HT1080 (cell line): ENCODE measurements around the gene PPP1R14D. TPM values are rescaled to one million over a fixed set of nuclear protein-coding genes. Genes with fewer than 3 reads are reported as not detected.
"Not testable (repeated sequence)": the region's sequence is repeated elsewhere in the genome, so short reads cannot be mapped to it uniquely, and the experiment has no call there.

Source experiments
- DNase-seq: peaks from one replicate; pipeline ENCODE4 v3.0.0-alpha.2; 2015; ENCODE audit warnings: low read depth
- polyA plus RNA-seq, 2 experiments: library from polyadenylated mRNA; depleted of rRNA; stranded (reverse); fragments of >200 nt; gene quantifications; 2 replicates each; pipeline ENCODE4 v1.2.3, GENCODE V29; 2015
- total RNA-seq: library from RNA; depleted of rRNA; stranded (reverse); fragments of >200 nt; shearing (Covaris generic); gene quantifications from 2 replicates; pipeline ENCODE4 v1.2.3, GENCODE V29; 2014; rRNA removed

The PPP1R14D gene, protein sequence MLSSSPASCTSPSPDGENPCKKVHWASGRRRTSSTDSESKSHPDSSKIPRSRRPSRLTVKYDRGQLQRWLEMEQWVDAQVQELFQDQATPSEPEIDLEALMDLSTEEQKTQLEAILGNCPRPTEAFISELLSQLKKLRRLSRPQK
- not detected in 2 replicates for total RNA-seq
- polyA plus RNA-seq (2015; cell fraction: cytosol; rRNA removed) = not detected in 2 replicates
- polyA plus RNA-seq (2015; cell fraction: nucleus; rRNA removed) = not detected in 2 replicates

DNA sequence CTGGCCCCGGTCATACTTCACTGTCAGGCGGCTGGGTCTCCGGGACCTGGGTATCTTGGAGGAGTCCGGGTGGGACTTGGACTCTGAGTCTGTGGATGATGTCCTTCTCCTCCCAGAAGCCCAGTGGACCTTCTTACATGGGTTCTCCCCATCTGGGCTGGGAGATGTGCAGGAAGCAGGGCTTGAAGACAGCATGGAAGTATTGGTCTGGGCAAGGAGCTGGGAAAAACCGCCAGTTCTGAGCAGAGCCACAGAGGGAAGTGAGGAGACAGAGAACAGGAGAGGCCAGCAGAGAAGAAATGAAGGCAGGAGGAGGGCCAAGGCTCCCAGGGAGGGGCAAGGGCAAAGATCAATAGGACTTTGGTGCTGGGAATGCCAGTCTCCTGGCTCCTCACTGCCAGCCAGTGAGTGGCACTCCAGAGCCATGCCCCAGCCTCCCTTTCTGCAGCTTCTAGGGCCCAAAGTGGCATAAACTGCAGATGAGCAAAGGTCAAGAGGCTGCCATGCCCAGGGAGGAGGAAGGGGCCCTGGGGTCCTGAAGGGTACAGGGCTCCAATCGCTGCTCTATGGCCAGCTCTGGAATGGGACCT is at the start of gene PPP1R14D:
PPP1R14D (minus strand) TSS at position 262 of the 590 bp plus-strand sequence; CDS start at position 195, 67 bp downstream.
- no peak for DNase-seq

DNA sequence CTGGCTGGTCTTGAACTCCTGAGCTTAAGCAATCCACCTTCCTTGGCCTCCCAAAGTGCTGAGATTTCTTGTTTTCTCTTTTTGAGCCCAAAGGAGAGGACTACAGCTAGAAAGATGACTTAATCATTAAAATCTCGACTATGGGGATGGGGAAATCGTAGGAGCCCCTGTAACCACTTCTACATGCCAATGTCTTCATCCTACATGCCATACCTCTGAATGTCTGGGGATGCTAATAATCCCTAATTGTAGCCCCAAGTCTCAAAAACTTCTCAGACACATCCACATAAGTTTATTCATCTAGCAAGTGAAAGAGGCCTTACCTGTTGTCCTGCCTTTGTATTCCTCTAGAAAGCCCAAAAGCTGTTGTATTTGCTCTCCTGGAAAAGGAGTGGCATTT is 49.2 kb upstream of the PPP1R14D start:
- no peak for DNase-seq

DNA sequence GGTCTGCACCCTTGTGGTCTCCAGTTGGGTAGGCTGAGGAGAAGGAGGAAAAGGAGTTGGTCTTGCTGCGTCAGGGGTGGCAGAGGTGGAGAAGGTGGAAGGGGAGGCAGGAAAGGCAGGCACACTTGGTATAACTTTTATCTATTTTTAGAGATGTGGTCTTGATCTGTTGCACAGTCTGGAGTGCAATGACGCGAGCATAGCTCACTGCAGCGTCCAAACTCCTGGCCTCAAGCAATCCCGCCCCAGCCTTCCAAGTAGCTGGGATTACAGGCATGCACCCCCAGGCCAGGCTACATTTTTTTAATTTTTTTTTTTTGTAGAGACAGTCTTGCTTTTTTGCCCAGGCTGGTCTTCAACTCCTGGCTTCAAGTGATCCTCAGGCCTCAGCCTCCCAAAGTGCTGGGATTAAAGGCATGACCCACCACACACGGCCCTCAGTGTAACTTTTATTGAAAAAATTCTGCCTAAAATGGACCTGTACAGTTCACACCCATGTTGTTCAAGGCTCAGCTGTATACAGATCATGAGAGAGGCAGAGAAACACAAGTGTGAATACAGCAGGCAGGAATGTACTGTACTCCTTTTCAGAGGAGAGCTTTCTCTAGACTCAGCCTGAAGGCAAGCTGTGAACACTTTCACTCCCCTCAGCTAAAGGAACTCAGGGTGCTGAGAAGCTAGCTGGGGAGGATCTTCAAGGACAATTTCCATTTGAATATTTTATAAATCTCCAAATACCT is 47.7 kb upstream of the PPP1R14D start:
- DNase-seq = peak; percentile 26

DNA sequence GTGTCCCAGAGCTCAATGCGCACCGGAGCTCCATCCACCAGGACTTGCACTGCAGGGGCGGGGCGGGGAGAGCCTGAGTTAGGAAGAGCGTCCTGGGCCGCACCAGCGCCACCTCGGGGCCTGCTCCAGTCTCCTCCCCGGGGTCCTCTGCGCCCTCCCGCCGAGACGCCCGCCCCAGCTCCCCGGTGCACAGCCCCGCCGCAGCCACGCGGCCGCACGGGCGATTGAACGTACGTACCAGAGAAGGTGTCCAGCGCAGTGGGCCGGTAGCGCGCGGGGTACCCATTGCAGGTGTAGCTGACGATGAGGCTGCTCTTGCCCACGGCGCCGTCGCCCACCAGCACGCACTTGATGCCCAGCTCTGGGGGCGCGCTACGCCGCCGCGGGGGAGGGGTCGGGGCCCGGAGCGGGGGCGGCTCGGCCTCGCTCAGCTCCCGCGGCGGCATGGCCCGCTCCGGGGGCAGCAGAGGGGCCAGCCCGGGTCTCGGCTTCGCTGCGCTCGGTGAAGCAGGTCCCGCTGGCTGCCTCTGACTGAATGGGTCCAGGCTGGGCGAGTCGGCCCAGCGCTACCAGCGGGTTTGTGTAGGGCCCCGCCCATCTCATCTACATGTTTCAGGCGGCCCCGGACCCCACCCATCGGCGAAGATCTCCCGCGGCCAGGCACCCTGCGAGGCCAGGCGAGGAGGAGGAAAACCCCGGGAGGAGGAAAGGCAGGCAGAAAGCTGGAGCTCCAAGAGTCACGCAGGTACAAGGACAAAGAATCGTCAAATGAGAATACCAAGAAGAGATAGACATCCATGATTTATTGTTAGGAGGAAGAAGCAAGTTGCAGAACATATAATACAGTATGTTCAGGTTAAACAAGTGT is 45.4 kb upstream of the PPP1R14D start, which contains the start of gene RHOV:
RHOV (minus strand) TSS at position 541 of the 868 bp plus-strand sequence; CDS start at position 446, 95 bp downstream.
- peak; percentile 39 for DNase-seq

DNA sequence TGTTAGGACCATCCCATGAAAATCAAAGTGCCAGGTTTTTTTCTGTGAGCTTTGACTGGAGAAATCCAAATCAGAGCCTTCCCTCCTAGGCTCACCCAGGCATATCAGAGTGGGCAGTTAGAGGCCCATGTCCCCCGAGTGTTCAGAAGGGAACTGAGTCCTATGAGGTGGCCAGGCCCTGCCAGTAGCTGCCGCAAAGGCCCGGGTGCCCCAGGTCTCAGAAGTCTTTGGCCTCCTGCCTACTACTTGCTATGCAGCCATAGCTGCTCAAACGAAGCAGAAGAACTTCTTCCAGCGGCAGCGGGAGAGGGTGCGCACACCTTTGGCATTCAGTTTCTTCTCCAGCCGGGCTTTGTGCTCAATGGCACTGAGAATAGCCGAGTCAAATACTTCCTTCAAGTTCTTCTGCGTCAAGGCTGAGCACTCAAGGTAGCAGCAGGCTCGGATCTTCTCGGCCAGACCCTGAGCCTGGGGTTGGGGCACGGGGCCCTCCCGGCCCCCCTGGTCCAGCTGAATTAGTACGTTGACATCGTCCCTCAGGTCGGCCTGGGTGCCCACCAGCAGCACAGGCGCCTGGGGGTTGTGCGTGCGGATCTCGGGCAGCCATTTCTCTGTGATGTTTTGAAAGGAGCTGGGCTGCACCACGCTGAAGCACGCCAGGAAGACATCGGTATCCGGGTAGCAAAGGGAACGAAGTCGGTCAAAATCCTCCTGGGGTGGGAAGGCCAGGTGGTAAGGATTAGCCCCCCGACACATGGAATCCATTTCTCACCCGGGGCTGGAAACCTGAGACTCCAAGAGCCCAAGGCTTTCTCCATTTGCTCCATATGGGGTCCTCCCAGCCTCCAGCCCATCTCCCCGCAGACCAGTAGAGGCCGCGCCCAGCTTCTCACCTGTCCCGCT is 44.5 kb upstream of the PPP1R14D start:
- DNase-seq = no peak

DNA sequence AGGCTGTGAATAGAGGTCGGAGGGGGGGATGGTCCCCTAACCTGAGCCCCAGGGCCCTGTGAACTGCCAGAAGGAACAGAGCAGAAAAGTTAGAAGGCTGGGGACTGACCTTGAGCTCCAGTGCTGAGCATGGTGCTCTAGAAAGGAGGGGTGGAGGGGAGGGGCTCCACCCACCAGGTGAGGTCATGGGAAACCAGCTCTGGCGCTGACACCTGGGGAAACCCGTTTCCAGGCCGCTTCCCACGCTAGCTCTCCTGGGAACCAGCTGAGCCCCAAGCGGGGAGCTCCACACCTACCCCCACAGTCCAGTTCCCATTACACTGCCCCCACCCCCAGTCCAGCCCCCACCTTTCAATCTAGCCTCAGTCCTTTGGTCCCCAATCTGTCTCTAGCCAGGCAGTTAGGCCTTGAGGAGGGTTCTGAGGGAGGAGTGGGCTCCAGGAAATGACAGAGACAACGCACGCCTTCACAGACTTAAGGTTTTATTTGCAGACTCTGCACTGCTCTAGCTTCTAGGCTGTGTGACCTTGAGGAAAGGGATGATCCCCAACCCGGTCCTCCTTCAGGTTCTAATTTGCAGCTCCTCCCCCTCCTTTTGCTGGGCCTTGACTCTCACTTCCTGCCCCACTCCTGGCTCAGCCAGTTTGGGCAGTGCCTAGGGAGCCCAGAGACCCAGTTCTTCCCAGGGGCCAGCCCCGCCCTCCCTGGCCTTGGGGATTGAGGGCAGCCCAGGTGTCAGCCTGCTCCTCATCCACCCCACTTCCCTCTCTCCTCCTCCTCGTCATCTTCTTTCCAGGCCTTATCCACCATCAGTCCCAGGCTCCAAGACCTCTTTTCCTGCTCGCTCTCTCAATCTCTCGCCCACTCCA is 43.5 kb upstream of the PPP1R14D start:
- DNase-seq = no peak

DNA sequence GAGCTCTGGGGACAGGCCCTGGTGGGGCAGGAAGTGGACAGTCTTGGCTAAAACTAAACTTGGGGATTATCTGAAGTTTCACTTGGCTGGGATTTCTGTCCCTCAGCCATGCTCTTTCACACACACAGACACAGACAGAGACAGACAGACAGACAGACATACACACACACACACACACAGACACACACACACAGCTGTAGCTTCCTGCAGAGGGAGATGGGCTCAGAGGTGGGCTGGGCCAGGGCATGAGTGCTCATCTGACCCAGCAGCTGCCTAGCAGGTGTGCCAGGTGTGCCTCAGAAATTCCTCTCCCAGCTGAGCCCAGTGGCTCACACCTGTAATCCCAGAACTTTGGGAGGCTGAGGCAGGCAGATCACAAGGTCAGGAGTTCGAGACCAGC is 42.2 kb upstream of the PPP1R14D start:
- DNase-seq = no peak

DNA sequence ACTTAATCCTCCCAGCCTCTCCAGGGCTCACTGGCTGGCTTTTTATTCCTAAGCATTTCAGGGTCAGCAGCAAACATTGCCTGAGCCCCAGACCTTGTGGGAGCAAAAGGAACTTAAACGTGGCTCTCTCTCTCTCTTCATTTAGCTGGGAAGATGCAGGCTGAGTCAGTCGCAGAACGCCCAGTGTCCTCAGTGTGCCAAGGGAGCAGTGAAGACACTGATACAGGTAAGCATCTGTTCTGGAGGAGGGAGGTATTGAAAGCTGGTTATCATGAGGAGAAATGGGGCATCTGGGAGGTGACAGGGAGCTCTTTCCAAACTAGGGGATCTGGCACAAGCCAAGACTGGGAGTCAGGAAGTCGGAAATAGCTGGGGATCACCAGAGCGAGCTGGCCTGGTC is 41.2 kb upstream of the PPP1R14D start:
- DNase-seq = no peak

DNA sequence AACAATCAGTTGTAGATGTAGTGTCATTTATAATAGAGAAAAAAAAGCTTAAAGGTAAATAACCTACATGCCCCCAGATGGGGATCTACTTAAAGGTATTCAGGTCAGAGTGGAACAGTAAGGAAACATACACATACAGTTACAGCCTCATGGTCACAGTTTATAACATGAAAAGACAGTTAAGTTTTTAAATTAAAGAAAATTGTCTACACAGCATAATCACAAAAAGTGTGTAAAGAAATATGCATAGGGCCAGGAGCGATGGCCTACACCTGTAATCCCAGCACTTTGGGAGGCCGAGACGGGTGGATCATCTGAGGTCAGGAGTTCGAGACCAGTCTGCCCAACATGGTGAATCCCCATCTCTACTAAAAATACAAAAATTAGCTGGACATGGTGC is 38.7 kb upstream of the PPP1R14D start:
- no peak for DNase-seq

DNA sequence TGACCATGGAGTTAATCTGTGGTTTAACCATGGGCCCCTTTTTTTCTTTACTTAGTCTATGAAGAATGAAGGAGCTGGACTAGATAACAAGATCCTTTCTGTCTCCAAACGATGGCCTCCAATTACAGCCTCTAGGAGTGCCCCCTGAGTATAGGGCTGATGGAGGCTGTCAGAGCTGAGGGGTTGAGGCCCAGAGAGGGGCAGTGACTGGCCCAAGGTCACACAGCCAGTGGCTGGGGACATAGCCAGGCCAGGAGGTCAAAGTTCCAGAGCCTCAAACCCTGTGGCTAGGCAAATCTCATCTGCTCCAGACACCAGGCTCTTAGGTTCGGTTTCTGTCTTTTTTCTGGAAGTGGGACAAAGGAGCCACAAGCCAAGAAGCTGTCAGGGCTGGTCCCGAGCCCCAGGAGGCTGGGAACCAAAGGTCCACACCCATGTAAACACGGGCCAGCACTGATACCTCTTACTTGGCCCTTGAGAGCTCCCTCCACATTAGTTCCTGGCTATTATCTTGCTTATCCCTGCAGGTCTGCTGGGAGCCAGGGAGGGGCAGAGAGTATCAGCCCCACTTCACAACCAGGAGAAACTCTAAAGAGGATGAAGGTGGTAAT is 35.3 kb upstream of the PPP1R14D start:
- no peak for DNase-seq

DNA sequence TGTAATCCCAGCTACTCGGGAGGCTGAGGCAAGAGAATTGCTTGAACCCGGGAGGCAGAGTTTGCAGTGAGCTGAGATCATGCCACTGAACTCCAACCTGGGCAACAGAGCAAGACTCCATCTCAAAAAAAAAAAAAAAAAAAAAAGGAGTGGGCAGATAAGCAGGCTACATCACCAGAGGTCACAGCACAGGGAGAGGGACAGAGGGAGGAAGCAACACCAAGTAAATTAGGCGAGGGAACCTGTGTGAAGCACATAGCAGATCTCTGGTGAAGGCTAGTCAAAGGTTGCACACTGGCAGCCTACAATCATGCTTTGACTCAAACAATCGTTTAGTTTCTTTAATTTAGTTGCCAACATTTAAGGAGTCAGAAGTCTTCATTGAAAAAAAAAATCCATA is 32.6 kb upstream of the PPP1R14D start:
- DNase-seq = not testable (repeated sequence)

DNA sequence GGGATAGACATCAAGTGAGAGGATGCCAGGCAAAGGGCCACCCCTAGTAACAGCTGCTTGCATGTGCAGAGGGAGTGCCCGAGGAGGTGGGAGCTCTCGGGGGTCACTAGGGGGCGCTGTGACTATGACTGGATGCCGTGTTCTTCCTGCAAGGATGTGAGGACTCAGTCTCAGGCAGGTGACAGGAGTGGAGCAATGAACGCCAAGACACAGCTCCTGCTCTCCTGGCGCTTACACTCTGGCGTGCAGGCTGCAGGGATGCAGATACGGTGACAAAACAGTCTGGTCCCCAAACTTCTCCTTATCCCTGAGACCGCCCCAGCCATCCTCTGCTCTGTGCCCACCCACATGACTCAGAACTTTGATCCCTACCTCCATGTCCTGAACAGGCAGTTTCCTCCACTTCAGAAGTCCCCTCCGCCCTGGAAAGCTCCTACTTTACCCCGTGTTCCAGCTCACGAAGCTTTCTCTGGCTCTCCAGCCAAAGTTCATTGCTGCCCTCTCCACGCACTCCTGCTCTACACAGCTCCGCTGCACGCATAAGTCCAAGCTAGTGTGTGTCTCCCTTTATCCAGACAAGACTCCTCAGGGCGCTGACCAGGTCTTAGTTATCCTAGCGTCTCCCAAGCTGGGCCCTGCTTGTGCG is 30.8 kb upstream of the PPP1R14D start:
- peak; percentile 74 for DNase-seq

DNA sequence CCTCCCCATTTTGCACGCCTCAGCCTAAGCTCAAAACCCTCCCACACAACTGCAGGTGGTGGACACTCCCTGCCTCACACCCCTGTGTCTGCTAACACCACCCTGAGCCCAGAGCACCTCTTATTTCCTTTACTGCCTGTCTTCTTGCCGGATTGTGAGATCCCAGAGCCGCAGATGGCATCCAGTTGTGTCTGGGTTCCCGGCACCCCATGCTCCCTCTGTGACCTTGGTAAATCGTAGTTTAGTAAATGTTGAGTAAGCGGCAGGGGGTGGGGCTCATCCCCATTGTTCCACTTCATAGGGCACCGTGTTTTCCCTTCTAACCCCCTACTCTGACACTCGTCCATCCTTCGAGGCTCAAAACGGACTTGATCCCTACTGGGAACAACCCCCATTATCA is 30.2 kb upstream of the PPP1R14D start:
- no peak for DNase-seq

DNA sequence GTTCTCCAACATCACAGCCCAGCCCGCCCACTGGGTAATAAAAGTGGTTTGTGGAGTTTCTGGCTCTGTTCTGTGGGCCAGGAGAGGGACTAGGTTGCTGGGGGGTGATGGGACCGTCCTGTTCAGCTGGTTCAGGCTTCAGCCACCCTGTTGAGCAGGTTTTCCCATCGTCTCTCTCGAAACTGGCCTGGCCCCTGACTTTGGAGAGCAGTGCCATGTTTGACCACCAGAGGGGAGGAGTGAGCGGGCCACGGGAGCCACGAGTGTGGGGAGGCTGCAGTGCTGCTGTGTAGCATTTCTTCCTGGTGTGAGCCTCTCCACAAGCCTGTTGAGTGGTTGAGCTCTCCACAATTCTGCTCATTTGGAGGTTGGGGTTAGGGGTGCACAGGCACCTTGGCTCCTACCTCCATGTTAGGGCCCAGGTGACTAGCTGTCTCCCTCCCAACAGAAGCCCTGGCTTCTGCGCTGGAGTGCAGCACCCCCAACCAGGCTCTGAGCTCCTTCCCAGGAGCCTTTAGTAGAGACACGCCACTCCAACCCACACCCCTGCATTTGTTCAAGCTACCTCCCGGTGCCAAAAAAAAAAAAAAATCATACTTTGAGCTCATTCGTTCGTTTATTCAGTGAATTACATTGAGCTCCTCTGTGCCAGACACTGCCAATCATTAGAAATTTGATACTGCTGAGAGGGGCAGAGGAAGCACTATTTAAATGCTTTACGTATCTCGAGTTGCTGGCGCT is 29.3 kb upstream of the PPP1R14D start:
- peak; percentile 63 for DNase-seq

DNA sequence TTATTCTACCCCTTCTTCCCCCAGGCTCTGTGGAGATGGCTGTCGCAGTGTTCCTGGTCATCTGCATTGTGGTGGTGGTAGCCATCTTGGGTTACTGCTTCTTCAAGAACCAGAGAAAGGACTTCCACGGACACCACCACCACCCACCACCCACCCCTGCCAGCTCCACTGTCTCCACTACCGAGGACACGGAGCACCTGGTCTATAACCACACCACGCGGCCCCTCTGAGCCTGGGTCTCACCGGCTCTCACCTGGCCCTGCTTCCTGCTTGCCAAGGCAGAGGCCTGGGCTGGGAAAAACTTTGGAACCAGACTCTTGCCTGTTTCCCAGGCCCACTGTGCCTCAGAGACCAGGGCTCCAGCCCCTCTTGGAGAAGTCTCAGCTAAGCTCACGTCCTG is 28.2 kb upstream of the PPP1R14D start:
- no peak for DNase-seq

DNA sequence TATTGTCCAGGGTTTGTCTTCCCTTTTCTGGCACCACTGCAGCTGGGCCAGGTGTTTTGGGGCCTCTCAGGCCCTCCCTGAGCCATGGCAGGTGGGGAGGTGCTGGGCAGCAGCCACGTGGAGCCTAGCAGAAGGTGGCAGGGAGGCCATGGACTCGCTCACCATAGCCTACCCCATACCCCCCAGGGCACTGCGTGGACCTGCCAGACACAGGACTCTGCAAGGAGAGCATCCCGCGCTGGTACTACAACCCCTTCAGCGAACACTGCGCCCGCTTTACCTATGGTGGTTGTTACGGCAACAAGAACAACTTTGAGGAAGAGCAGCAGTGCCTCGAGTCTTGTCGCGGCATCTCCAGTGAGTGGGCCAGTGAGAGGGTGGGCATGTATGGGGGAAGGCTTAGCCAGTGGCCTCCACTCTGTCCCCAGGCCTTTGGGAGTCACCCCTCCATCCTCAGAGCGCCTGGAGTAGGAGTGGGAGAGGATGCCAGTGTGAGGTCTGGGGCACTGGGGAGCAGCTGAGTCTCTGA is 27.3 kb upstream of the PPP1R14D start:
- no peak for DNase-seq

DNA sequence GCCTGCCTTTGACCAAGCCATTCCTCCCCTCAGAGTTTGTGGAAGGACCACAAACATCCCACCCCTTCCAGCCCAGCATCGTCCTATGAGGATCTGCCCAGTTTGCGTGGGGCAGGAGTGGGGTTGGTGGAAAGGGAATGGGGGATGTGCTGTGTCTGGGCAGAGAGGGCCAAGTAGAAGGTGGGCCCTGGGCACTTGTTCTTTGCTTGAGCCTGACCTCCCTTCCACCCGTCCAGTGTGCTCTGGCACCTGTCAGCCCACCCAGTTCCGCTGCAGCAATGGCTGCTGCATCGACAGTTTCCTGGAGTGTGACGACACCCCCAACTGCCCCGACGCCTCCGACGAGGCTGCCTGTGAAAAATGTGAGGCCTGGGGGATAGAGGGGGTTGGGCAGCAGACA is 25.7 kb upstream of the PPP1R14D start:
- DNase-seq = no peak
